Endothelial cell (in vitro differentiated cells): Measurements from ENCODE around the gene MMP24. TPM values are rescaled to one million over a fixed set of nuclear protein-coding genes. Genes with fewer than 3 reads are reported as not detected.

Experiments used
- DNase-seq: peaks from one replicate; pipeline ENCODE4 v3.0.0; 2021; ENCODE audit warnings: low spot score
- H3K27ac Mint-ChIP-seq: one replicate; pipeline ENCODE4 v1.8.0; 2021; ENCODE audit warnings: mixed read lengths, inconsistent platforms; ENCODE audit not compliant: unreplicated experiment
- H3K27me3 Mint-ChIP-seq: one replicate; pipeline ENCODE4 v1.8.0; 2021; ENCODE audit warnings: mild to moderate bottlenecking, moderate library complexity, mixed read lengths, inconsistent platforms; ENCODE audit not compliant: unreplicated experiment
- H3K36me3 Mint-ChIP-seq: one replicate; pipeline ENCODE4 v1.8.0; 2021; ENCODE audit warnings: mild to moderate bottlenecking, low read depth, mixed read lengths, inconsistent platforms; ENCODE audit not compliant: unreplicated experiment
- H3K4me1 Mint-ChIP-seq: one replicate; pipeline ENCODE4 v1.8.0; 2021; ENCODE audit warnings: mild to moderate bottlenecking, mixed read lengths, inconsistent platforms; ENCODE audit not compliant: unreplicated experiment
- H3K4me3 Mint-ChIP-seq: one replicate; pipeline ENCODE4 v1.8.0; 2021; ENCODE audit warnings: mild to moderate bottlenecking, mixed read lengths, inconsistent platforms; ENCODE audit not compliant: unreplicated experiment
- H3K9me3 Mint-ChIP-seq: one replicate; pipeline ENCODE4 v1.8.0; 2021; ENCODE audit warnings: mixed read lengths, inconsistent platforms; ENCODE audit not compliant: unreplicated experiment
- total RNA-seq: library from RNA; stranded (reverse); fragmentation: NEBNext Ultra II Directional; extraction: Animal tissue kit (Norgen Biotek cat#: 25700); gene quantifications from one replicate; pipeline ENCODE4 v1.2.1, GENCODE V29; 2021; ENCODE audit not compliant: unreplicated experiment
- TF ChIP-seq, protein P1 (sequence below): fragments of 200-600 bp; sonication (generic); IDR thresholded peaks from one replicate; pipeline ENCODE4 v1.5.0; 2021; ENCODE audit warnings: antibody characterized with exemption; ENCODE audit not compliant: unreplicated experiment

Gene MMP24
- total RNA-seq, 1 donor from 2014 or later = 9.1 TPM

DNA sequence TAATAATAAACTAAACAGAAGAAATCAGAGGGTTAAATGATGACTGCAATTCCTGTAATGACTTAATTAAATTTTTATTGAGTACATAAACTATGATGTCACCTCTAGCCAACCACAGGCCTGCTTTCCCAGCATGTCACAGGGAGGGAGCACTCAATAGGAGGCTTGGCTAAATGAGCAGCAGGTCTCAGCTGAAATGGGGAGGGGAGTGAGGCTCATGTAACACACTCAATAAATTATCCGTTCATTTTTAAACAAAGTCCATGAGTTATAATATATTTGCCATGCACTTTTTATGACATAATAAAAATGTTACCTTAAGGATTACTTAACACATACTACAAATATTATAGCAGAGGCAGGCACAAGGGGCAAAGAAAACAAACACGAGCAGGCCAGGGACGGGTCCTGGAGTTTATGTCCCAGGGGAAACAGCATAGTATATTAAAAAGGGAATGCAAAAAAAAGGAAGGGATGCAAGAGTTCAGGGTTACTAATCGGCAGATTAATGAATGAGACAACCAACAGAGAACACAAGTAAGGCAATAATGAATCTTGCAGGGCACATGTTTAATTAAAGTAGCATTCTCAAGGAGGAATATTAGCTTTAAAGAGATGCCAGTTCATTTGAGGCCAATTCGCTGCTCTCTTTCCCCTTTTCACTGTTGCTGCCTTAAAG lies 92.8 kb downstream of the MMP24 start:
- Mint-ChIP-seq H3K36me3 (no peaks in the 10 kb centered on the region), H3K4me1 (peaks cover 36% of the 10 kb centered on the region), H3K27ac (no peak overlapping the region), H3K27me3 (no peaks in the 10 kb centered on the region), H3K4me3 (no peak overlapping the region), H3K9me3 (no peaks in the 10 kb centered on the region)
- no peak for DNase-seq
- TF ChIP-seq, protein P1, sequence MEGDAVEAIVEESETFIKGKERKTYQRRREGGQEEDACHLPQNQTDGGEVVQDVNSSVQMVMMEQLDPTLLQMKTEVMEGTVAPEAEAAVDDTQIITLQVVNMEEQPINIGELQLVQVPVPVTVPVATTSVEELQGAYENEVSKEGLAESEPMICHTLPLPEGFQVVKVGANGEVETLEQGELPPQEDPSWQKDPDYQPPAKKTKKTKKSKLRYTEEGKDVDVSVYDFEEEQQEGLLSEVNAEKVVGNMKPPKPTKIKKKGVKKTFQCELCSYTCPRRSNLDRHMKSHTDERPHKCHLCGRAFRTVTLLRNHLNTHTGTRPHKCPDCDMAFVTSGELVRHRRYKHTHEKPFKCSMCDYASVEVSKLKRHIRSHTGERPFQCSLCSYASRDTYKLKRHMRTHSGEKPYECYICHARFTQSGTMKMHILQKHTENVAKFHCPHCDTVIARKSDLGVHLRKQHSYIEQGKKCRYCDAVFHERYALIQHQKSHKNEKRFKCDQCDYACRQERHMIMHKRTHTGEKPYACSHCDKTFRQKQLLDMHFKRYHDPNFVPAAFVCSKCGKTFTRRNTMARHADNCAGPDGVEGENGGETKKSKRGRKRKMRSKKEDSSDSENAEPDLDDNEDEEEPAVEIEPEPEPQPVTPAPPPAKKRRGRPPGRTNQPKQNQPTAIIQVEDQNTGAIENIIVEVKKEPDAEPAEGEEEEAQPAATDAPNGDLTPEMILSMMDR = no peak

GRCh38 chr20:35319871-35320197 lies 93.3 kb downstream of the MMP24 start:
- no peak overlapping the region for H3K4me3 Mint-ChIP-seq
- H3K36me3 Mint-ChIP-seq = no peaks in the 10 kb centered on the region
- no peak overlapping the region for H3K27ac Mint-ChIP-seq
- H3K27me3 Mint-ChIP-seq = no peaks in the 10 kb centered on the region
- peaks cover 35% of the 10 kb centered on the region for H3K4me1 Mint-ChIP-seq
- H3K9me3 Mint-ChIP-seq = no peaks in the 10 kb centered on the region
- DNase-seq = no peak
- TF ChIP-seq, protein P1 = no peak

DNA sequence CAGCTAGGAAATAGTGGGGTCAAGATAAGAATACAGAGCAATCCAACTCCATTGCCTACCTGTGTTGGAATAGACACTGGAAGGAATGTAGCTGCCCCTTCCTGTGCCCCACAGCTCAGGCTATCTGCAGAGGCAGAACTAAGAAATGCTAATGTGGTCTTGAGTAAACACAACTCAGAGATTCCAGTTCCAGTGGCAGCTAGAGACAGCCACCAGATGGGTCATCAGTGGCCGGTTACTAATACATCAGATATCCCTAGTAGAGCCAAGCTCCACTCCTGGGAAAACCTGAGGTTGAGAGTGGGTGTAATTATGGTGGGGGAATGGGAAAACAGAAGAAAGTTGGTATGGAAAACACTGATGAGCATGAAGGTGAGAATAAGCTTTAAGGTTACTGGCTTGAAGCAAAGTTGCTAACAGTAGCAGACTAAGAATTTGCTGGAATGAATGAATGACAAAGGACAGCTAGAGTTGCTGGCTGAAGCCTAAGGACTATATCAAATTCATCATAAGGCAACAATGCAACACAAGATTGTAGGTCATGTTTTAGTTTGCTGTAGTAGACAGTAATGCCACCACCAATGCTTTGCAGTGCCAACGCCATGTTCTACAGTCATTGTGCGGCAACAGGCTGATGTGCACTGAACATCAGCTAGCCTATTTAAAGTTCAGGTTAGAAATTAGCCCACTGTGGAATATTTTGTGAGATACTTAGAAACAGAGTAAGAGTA lies 94.1 kb downstream of the MMP24 start:
- TF ChIP-seq, protein P1 = no peak
- H3K9me3 Mint-ChIP-seq = no peaks in the 10 kb centered on the region
- H3K36me3 Mint-ChIP-seq = no peaks in the 10 kb centered on the region
- no peak overlapping the region for H3K27ac Mint-ChIP-seq
- no peak overlapping the region for H3K4me3 Mint-ChIP-seq
- no peaks in the 10 kb centered on the region for H3K27me3 Mint-ChIP-seq
- peaks cover 32% of the 10 kb centered on the region for H3K4me1 Mint-ChIP-seq
- DNase-seq = no peak

DNA sequence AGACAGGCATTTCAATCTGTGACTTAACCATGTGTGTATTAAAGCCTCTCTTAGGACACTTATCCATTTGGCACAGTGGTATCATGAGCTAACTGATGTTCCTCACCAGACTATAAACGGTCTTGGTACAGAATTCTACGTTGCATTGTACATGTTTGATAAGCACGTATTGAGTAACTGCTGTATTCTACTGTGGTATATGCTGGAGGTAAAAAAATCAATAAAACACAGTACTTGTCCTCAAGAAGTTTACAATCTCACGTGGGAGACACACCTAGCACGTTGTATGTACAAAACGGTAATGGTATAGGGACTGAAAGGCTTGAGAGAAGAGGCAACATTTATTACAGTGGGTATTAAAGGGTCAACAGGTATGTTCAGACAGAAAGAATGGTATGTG lies 98.9 kb downstream of the MMP24 start:
- DNase-seq = no peak
- peak overlapping the region; percentile 13 for H3K4me3 Mint-ChIP-seq
- H3K36me3 Mint-ChIP-seq = no peaks in the 10 kb centered on the region
- TF ChIP-seq, protein P1 = no peak
- no peaks in the 10 kb centered on the region for H3K9me3 Mint-ChIP-seq
- no peaks in the 10 kb centered on the region for H3K27me3 Mint-ChIP-seq
- H3K4me1 Mint-ChIP-seq = peaks cover 35% of the 10 kb centered on the region
- peak overlapping the region; percentile 7 for H3K27ac Mint-ChIP-seq

DNA sequence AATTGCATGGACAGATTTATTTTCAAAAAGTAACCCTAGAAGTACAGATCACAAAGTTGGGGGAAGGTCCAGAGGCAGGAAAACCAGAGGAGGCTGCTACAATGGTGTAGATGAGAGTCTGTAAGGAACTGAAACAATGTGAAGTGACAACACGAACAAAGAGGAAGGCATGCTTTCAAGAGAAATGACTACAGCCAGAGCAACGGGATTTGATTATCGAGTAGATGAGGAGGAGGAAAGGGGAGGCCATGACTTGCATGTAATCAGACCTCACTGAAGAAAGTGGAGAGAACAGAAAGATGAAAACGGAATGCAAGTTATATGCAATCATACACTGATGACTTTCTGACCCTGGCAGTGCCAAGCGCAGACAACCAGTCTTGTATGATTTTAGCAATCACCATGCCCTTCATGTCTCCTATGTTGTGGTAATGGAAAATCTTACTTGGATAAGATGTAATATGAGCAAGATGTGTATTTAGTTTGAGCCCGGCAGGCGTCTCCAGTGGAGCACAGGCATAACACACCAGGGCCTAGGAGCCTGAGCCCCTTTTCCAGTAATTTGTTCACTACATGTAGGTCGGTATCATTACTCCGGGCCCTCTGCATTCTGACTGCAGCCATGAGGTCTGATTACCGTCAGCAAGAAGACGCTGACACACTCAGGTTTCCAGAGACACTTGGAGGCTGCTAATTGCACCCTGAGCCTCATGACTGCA lies 99.7 kb downstream of the MMP24 start:
- H3K27me3 Mint-ChIP-seq = no peaks in the 10 kb centered on the region
- H3K4me1 Mint-ChIP-seq = peaks cover 30% of the 10 kb centered on the region
- H3K9me3 Mint-ChIP-seq = no peaks in the 10 kb centered on the region
- peak overlapping the region; percentile 13 for H3K4me3 Mint-ChIP-seq
- TF ChIP-seq, protein P1 = no peak
- H3K36me3 Mint-ChIP-seq = no peaks in the 10 kb centered on the region
- no peak for DNase-seq
- H3K27ac Mint-ChIP-seq = peak overlapping the region; percentile 7
